HG02852 (cell line): ENCODE data around the gene PADI1.
"Not testable (repeated sequence)": the region's sequence is repeated elsewhere in the genome, so short reads cannot be mapped to it uniquely, and the experiment has no call there.

ENCODE experiments used
- ATAC-seq: cut with Tn5 transposase; IDR thresholded peaks from one replicate; pipeline ENCODE4 v1.9.1; 2021; ENCODE audit warnings: mild to moderate bottlenecking, moderate library complexity; ENCODE audit not compliant: unreplicated experiment

Gene PADI1

GRCh38 chr1:17239420-17239819 lies 34.5 kb downstream of the PADI1 start:
- ATAC-seq, result no peak

GRCh38 chr1:17241011-17241779 lies 36.3 kb downstream of the PADI1 start:
- not testable (repeated sequence) for ATAC-seq

DNA sequence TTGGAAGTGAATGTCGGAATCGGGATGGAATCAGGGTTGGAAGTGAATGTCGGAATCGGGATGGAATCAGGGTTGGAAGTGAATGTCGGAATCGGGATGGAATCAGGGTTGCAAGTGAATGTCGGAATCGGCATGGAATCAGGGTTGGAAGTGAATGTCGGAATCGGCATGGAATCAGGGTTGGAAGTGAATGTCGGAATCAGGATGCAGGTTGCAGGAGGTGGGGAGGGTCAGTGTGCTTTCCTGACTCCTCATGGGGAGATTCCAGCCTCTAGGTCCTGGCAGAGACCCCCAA lies 36.8 kb downstream of the PADI1 start:
- ATAC-seq, result not testable (repeated sequence)

DNA sequence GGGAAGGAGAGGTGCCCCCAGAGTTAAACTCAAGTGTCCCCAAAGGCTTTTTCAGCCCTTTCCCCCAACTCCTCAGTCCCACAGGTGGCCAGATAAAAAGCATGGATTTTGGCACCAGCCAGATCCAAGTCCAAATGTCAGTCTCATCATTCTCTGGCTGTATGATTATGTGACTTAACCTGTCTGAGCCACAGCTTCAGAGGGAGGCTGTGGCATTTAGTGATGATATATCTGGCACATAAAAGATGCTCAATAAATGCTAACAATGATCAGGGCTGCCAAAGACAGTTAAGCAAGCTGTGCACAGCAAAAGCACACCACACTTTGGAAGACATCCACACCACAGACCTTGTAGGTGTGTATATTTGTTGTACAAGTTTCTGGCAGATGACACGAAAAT lies 38.3 kb downstream of the PADI1 start:
- no peak for ATAC-seq

- no peak for ATAC-seq
These were observed 40.2 kb downstream of the PADI1 start for GRCh38 chr1:17244821-17245740.

GRCh38 chr1:17245816-17246325 lies 40.9 kb downstream of the PADI1 start:
- ATAC-seq, result no peak

- ATAC-seq, result no peak
These were observed 42.0 kb downstream of the PADI1 start for GRCh38 chr1:17246971-17247370.

DNA sequence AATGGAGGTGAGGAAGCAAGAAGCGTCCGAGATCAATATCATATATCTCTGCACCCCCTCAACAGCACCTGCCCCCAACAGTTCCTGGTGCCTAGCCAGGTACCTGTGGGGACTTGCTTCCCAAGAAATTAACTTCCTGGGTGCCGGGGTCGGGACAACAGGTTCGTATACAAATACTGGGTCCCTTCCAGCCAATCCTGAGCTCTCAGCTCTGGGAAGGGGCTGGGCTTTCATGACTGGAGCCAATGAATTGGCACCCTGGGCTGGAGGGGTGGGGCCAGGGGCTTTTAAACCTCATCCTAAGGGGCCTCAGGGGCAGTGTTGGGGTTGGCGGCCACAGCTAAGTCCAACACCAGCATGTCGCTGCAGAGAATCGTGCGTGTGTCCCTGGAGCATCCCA lies 43.9 kb downstream of the PADI1 start, which contains the start of gene PADI3:
TSS of gene PADI3 (plus strand) at position 318 of the 400 bp plus-strand sequence. CDS start at position 358, 40 bp downstream.
- no peak for ATAC-seq

GRCh38 chr1:17250601-17251000 lies 45.7 kb downstream of the PADI1 start:
- ATAC-seq, result no peak

- ATAC-seq, result no peak
These were observed 46.3 kb downstream of the PADI1 start for GRCh38 chr1:17251246-17251645.

DNA sequence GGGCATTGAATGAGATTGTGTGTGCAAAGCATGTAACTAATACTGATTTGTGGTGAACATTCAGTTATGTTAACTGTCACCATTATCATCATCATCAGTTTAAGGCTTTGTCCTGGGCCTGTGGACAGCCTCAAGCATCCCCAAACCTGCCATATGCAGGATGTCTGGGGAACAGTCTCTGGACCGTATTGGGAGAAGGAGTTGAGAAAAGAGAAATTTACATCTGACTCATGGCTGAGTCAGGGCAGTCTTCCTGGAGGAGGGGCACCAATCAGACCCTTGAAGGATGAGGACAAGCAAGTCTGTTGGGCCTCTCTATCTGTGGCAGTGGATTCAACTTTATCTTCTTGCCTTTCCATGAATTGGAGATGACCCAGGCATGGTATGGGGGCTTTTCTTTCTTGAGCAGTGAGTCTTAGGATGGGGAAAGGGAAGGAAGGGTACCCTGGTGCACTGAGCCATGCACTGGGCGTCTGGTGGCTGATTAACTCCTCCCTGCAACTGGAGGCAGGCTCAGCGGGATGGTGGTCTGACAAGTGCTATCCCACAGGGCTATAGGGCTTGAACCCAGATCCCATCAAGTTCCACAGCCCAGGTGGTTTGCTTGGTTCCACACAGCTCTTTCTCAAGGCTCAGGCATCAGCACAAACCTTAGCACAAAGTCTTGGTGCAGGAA lies 46.9 kb downstream of the PADI1 start:
- ATAC-seq, result no peak

DNA sequence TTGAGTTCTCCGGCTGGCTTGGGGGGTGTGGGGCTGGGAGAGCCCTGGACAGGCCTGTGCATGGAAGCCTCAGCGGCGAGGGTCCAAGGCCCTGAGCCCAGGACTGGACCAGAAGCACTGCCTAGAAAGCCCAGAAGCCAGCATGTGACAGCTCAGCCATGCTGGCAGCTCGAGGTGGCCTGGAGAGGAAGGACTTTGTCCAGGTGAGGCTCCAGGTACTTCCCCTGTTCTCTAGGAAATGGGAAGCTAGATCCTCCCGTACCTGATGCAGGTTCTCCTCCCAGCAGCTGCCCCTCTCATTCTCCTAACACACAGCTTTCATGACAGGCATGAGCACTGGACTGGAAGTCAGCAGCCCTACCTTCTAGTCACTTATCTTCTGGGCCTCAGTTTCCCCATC lies 50.4 kb downstream of the PADI1 start:
- ATAC-seq, result no peak

- ATAC-seq, result no peak
These were observed 53.3 kb downstream of the PADI1 start for GRCh38 chr1:17258116-17258757.

GRCh38 chr1:17258758-17259130 lies 53.8 kb downstream of the PADI1 start:
- no peak for ATAC-seq

DNA sequence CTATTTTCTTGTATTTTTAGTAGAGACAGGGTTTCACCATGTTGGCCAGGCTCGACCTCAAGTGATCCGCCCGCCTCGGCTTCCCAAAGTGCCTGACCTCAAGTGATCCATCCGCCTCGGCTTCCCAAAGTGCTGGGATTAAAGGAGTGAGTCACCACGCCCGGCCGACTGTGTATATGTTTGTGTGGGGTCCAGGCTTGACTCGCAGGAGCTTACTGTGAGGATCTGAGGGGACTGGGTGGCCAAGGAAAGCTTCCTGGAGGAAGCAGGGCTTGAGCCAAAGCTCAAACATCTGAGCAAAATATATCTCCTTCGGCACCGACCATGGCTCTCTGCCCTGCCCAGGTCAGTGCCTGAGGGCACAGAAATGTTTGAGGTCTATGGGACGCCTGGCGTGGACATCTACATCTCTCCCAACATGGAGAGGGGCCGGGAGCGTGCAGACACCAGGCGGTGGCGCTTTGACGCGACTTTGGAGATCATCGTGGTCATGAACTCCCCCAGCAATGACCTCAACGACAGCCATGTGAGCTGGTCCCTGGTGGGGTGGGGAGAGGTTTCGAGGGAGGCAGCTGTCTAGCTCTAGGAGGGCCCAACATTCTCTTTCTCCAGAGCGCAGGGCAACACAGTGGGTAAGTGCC lies 54.4 kb downstream of the PADI1 start:
- ATAC-seq, result no peak

GRCh38 chr1:17260264-17260663 lies 55.3 kb downstream of the PADI1 start:
- no peak for ATAC-seq

- no peak for ATAC-seq
These were observed 55.8 kb downstream of the PADI1 start for GRCh38 chr1:17260738-17261137.

- ATAC-seq, result no peak
These were observed 59.0 kb downstream of the PADI1 start for GRCh38 chr1:17263936-17264335.

- no peak for ATAC-seq
These were observed 59.5 kb downstream of the PADI1 start for GRCh38 chr1:17264470-17264869.

GRCh38 chr1:17265162-17265561 lies 60.2 kb downstream of the PADI1 start:
- no peak for ATAC-seq
